Mesothelial cell of epicardium (in vitro differentiated cells): ENCODE results near the gene NAALADL2. TPM values are rescaled to one million over a fixed set of nuclear protein-coding genes. Genes with fewer than 3 reads are reported as not detected.
"Not testable (repeated sequence)": the region's sequence is repeated elsewhere in the genome, so short reads cannot be mapped to it uniquely, and the experiment has no call there.

Experiments used
- DNase-seq, 2 experiments: peaks; one replicate each; pipeline ENCODE4 v3.0.0; 2021; ENCODE audit warnings: low spot score in 2 of 2; ENCODE audit not compliant: unreplicated experiment in 2 of 2
- H3K27ac Mint-ChIP-seq: 2 replicates; pipeline ENCODE4 v1.8.0; 2021; ENCODE audit warnings: mixed read lengths
- H3K27me3 Mint-ChIP-seq: 2 replicates; pipeline ENCODE4 v1.8.0; 2021; ENCODE audit warnings: low read depth, mixed read lengths
- H3K36me3 Mint-ChIP-seq: 2 replicates; pipeline ENCODE4 v1.8.0; 2021; ENCODE audit warnings: mixed read lengths
- H3K4me1 Mint-ChIP-seq: 2 replicates; pipeline ENCODE4 v1.8.0; 2021; ENCODE audit warnings: mixed read lengths
- H3K4me3 Mint-ChIP-seq: 2 replicates; pipeline ENCODE4 v1.8.0; 2021; ENCODE audit warnings: mild to moderate bottlenecking, moderate library complexity, mixed read lengths
- H3K9me3 Mint-ChIP-seq: 2 replicates; pipeline ENCODE4 v1.8.0; 2021; ENCODE audit warnings: mixed read lengths
- CTCF ChIP-seq: fragments of 200-600 bp; sonication (generic); IDR thresholded peaks from one replicate; pipeline ENCODE4 v1.5.0; 2021; ENCODE audit warnings: antibody characterized with exemption; ENCODE audit not compliant: unreplicated experiment
- total RNA-seq: library from RNA; stranded (reverse); gene quantifications from 3 replicates; pipeline ENCODE4 v1.2.1, GENCODE V29; 2021

The NAALADL2 gene
- total RNA-seq, 1 donor from 2014 or later, result 27.9 TPM

GRCh38 chr3:175163686-175164085 lies 304.6 kb downstream of the NAALADL2 start:
- Mint-ChIP-seq H3K27ac (no peak overlapping the region), H3K27me3 (no peaks in the 10 kb centered on the region), H3K9me3 (no peaks in the 10 kb centered on the region), H3K4me1 (no peaks in the 10 kb centered on the region), H3K36me3 (no peaks in the 10 kb centered on the region), H3K4me3 (no peak overlapping the region)
- DNase-seq, result no peak
- TF ChIP-seq CTCF, result no peak

GRCh38 chr3:175173117-175173516 lies 314.0 kb downstream of the NAALADL2 start:
- not testable (repeated sequence) for H3K4me3 Mint-ChIP-seq, H3K27ac Mint-ChIP-seq, H3K36me3 Mint-ChIP-seq, DNase-seq, H3K9me3 Mint-ChIP-seq, H3K27me3 Mint-ChIP-seq, H3K4me1 Mint-ChIP-seq

- no peak for DNase-seq
- TF ChIP-seq CTCF, result no peak
- peaks cover 2% of the 10 kb centered on the region for H3K27me3 Mint-ChIP-seq
- H3K36me3 Mint-ChIP-seq, result no peaks in the 10 kb centered on the region
- no peak overlapping the region for H3K4me3 Mint-ChIP-seq
- H3K4me1 Mint-ChIP-seq, result peaks cover 3% of the 10 kb centered on the region
- peaks cover 6% of the 10 kb centered on the region for H3K9me3 Mint-ChIP-seq
- H3K27ac Mint-ChIP-seq, result no peak overlapping the region
These were observed 317.4 kb downstream of the NAALADL2 start for GRCh38 chr3:175176556-175176955.

- no peak for DNase-seq
- no peak for TF ChIP-seq CTCF
- no peak overlapping the region for H3K4me3 Mint-ChIP-seq
- no peaks in the 10 kb centered on the region for H3K36me3 Mint-ChIP-seq
- no peak overlapping the region for H3K27ac Mint-ChIP-seq
- peaks cover 3% of the 10 kb centered on the region for H3K4me1 Mint-ChIP-seq
- H3K9me3 Mint-ChIP-seq, result peaks cover 5% of the 10 kb centered on the region
- H3K27me3 Mint-ChIP-seq, result no peaks in the 10 kb centered on the region
These were observed 319.9 kb downstream of the NAALADL2 start for GRCh38 chr3:175179055-175179454.

GRCh38 chr3:175184392-175184791 lies 325.3 kb downstream of the NAALADL2 start:
- no peak for TF ChIP-seq CTCF
- no peak overlapping the region for H3K4me3 Mint-ChIP-seq
- no peak for DNase-seq
- no peaks in the 10 kb centered on the region for H3K36me3 Mint-ChIP-seq
- H3K4me1 Mint-ChIP-seq, result no peaks in the 10 kb centered on the region
- H3K27ac Mint-ChIP-seq, result no peak overlapping the region
- H3K27me3 Mint-ChIP-seq, result no peaks in the 10 kb centered on the region
- H3K9me3 Mint-ChIP-seq, result peaks cover 12% of the 10 kb centered on the region

- no peaks in the 10 kb centered on the region for H3K27me3 Mint-ChIP-seq
- no peak overlapping the region for H3K4me3 Mint-ChIP-seq
- no peaks in the 10 kb centered on the region for H3K4me1 Mint-ChIP-seq
- peaks cover 22% of the 10 kb centered on the region for H3K9me3 Mint-ChIP-seq
- no peak for DNase-seq
- H3K36me3 Mint-ChIP-seq, result no peaks in the 10 kb centered on the region
- no peak for TF ChIP-seq CTCF
- no peak overlapping the region for H3K27ac Mint-ChIP-seq
These were observed 326.8 kb downstream of the NAALADL2 start for GRCh38 chr3:175185903-175186302.
